IgD-negative memory B cell (primary cell): ENCODE measurements around the gene CTIF. TPM values are rescaled to one million over a fixed set of nuclear protein-coding genes. Genes with fewer than 3 reads are reported as not detected.
A peak's percentile ranks its signal among the peaks of the same experiment; 100 is the strongest.
"Not testable (repeated sequence)": the region's sequence is repeated elsewhere in the genome, so short reads cannot be mapped to it uniquely, and the experiment has no call there.

ENCODE experiments used
- H3K27ac Mint-ChIP-seq, 3 donors: one replicate each; pipeline ENCODE4 v1.8.0; 2020 to 2022; ENCODE audit warnings: mild to moderate bottlenecking in 3 of 3, mixed read lengths in 3 of 3, moderate library complexity in 1 of 3
- H3K27me3 Mint-ChIP-seq: one replicate; pipeline ENCODE4 v1.8.0; 2021; ENCODE audit warnings: mixed read lengths
- H3K36me3 Mint-ChIP-seq: one replicate; pipeline ENCODE4 v1.8.0; 2020; ENCODE audit warnings: mild to moderate bottlenecking, mixed read lengths
- H3K4me1 Mint-ChIP-seq, 3 donors: one replicate each; pipeline ENCODE4 v1.8.0; 2020 to 2022; ENCODE audit warnings: mixed read lengths in 3 of 3, mild to moderate bottlenecking in 1 of 3
- H3K4me3 Mint-ChIP-seq, 4 donors: one replicate each; pipeline ENCODE4 v1.8.0; 2020 to 2022; ENCODE audit warnings: mild to moderate bottlenecking in 4 of 4, mixed read lengths in 4 of 4, moderate library complexity in 3 of 4
- H3K9me3 Mint-ChIP-seq, 3 donors: one replicate each; pipeline ENCODE4 v1.8.0; 2020 to 2021; ENCODE audit warnings: mixed read lengths in 3 of 3, mild to moderate bottlenecking in 1 of 3
- polyA plus RNA-seq: library from polyadenylated mRNA; unstranded; fragments of 300-500 nt; fragmentation: Illumina TruSeq; gene quantifications from one replicate; pipeline ENCODE4 v1.2.3, GENCODE V29; 2021

Gene CTIF
- polyA plus RNA-seq = not detected

- peak within 1 kb of the TSS; percentile 83 to 97 (median 93) for H3K4me3 Mint-ChIP-seq
- H3K36me3 Mint-ChIP-seq = peaks cover 1% of the 10 kb centered on the region
- H3K4me1 Mint-ChIP-seq = peaks cover 0 to 8% (median 0%) of the 10 kb centered on the region in 3 donors
- peak within 1 kb of the TSS in 1 of 3 donors; percentile 30 for H3K27ac Mint-ChIP-seq
- H3K27me3 Mint-ChIP-seq = no peaks in the 10 kb centered on the region
- H3K9me3 Mint-ChIP-seq = no peaks in the 10 kb centered on the region
These were observed at the start of gene CTIF for GRCh38 chr18:48538531-48539405. Gene CTIF (plus strand): TSS chr18:48539031. CDS start chr18:48619566, 80,535 bp downstream.

GRCh38 chr18:48490641-48491293, 48.1 kb upstream of the CTIF start:
- Mint-ChIP-seq H3K4me1 (no peaks in the 10 kb centered on the region), H3K27ac (no peak overlapping the region), H3K9me3 (peaks cover 0 to 4% (median 0%) of the 10 kb centered on the region in 3 donors), H3K4me3 (no peak overlapping the region), H3K36me3 (no peaks in the 10 kb centered on the region), H3K27me3 (peaks cover 17% of the 10 kb centered on the region)

GRCh38 chr18:48492880-48493279, 46.0 kb upstream of the CTIF start:
- Mint-ChIP-seq H3K27me3 (peaks cover 22% of the 10 kb centered on the region), H3K9me3 (peaks cover 0 to 10% (median 5%) of the 10 kb centered on the region in 3 donors), H3K27ac (no peak overlapping the region), H3K4me1 (no peaks in the 10 kb centered on the region), H3K36me3 (peaks cover 4% of the 10 kb centered on the region), H3K4me3 (no peak overlapping the region)

GRCh38 chr18:48493434-48494230, 45.2 kb upstream of the CTIF start:
- H3K9me3 Mint-ChIP-seq = peaks cover 0 to 10% (median 9%) of the 10 kb centered on the region in 3 donors
- H3K36me3 Mint-ChIP-seq = peaks cover 5% of the 10 kb centered on the region
- no peak overlapping the region for H3K4me3 Mint-ChIP-seq
- peaks cover 22% of the 10 kb centered on the region for H3K27me3 Mint-ChIP-seq
- no peak overlapping the region for H3K27ac Mint-ChIP-seq
- H3K4me1 Mint-ChIP-seq = no peaks in the 10 kb centered on the region

- H3K4me3 Mint-ChIP-seq = no peak overlapping the region
- H3K27ac Mint-ChIP-seq = no peak overlapping the region
- H3K36me3 Mint-ChIP-seq = peaks cover 5% of the 10 kb centered on the region
These were observed 41.0 kb upstream of the CTIF start for GRCh38 chr18:48497863-48498262.

GRCh38 chr18:48500517-48500916, 38.3 kb upstream of the CTIF start:
- Mint-ChIP-seq H3K36me3 (peaks cover 5% of the 10 kb centered on the region), H3K4me3 (no peak overlapping the region), H3K4me1 (no peaks in the 10 kb centered on the region), H3K9me3 (peaks cover 4 to 17% (median 10%) of the 10 kb centered on the region in 3 donors), H3K27ac (no peak overlapping the region), H3K27me3 (peaks cover 6% of the 10 kb centered on the region)

More at GRCh38 chr18:48497863-48498262, 41.0 kb upstream of the CTIF start:
- Mint-ChIP-seq H3K27me3 (peaks cover 14% of the 10 kb centered on the region), H3K4me1 (no peaks in the 10 kb centered on the region), H3K9me3 (peaks cover 0 to 10% (median 9%) of the 10 kb centered on the region in 3 donors)

GRCh38 chr18:48502906-48503305, 35.9 kb upstream of the CTIF start:
- Mint-ChIP-seq H3K27ac (no peak overlapping the region), H3K9me3 (peaks cover 8 to 30% (median 20%) of the 10 kb centered on the region in 3 donors), H3K36me3 (peaks cover 4% of the 10 kb centered on the region), H3K4me1 (no peaks in the 10 kb centered on the region), H3K4me3 (no peak overlapping the region), H3K27me3 (peaks cover 3% of the 10 kb centered on the region)

GRCh38 chr18:48504819-48505218, 34.0 kb upstream of the CTIF start:
- peaks cover 8 to 32% (median 20%) of the 10 kb centered on the region in 3 donors for H3K9me3 Mint-ChIP-seq
- peaks cover 3% of the 10 kb centered on the region for H3K36me3 Mint-ChIP-seq
- H3K27ac Mint-ChIP-seq = no peak overlapping the region
- H3K4me1 Mint-ChIP-seq = no peaks in the 10 kb centered on the region
- peaks cover 3% of the 10 kb centered on the region for H3K27me3 Mint-ChIP-seq
- no peak overlapping the region for H3K4me3 Mint-ChIP-seq

GRCh38 chr18:48506983-48507568, 31.8 kb upstream of the CTIF start:
- not testable (repeated sequence) for H3K4me1 Mint-ChIP-seq, H3K4me3 Mint-ChIP-seq, H3K27ac Mint-ChIP-seq, H3K36me3 Mint-ChIP-seq, H3K27me3 Mint-ChIP-seq
- H3K9me3 Mint-ChIP-seq = peaks cover 8 to 32% (median 20%) of the 10 kb centered on the region in 3 donors

- not testable (repeated sequence) for H3K4me3 Mint-ChIP-seq, H3K36me3 Mint-ChIP-seq, H3K27ac Mint-ChIP-seq, H3K9me3 Mint-ChIP-seq, H3K27me3 Mint-ChIP-seq, H3K4me1 Mint-ChIP-seq
These were observed 26.3 kb upstream of the CTIF start for GRCh38 chr18:48512498-48512897.

- H3K36me3 Mint-ChIP-seq = no peaks in the 10 kb centered on the region
- no peaks in the 10 kb centered on the region for H3K4me1 Mint-ChIP-seq
- peaks cover 15% of the 10 kb centered on the region for H3K27me3 Mint-ChIP-seq
- peaks cover 0 to 2% (median 0%) of the 10 kb centered on the region in 3 donors for H3K9me3 Mint-ChIP-seq
- no peak overlapping the region for H3K27ac Mint-ChIP-seq
- H3K4me3 Mint-ChIP-seq = no peak overlapping the region
These were observed 24.0 kb upstream of the CTIF start for GRCh38 chr18:48514786-48515185.

- Mint-ChIP-seq H3K4me3 (peak overlapping the region in 1 of 4 donors; percentile 35), H3K27ac (no peak overlapping the region), H3K36me3 (no peaks in the 10 kb centered on the region), H3K9me3 (peaks cover 0 to 2% (median 0%) of the 10 kb centered on the region in 3 donors), H3K4me1 (no peaks in the 10 kb centered on the region), H3K27me3 (peaks cover 22% of the 10 kb centered on the region)
These were observed 21.8 kb upstream of the CTIF start for GRCh38 chr18:48517048-48517447.

GRCh38 chr18:48519431-48520100, 19.3 kb upstream of the CTIF start:
- Mint-ChIP-seq H3K36me3 (no peaks in the 10 kb centered on the region), H3K9me3 (peaks cover 0 to 3% (median 0%) of the 10 kb centered on the region in 3 donors), H3K27ac (no peak overlapping the region), H3K4me3 (no peak overlapping the region), H3K4me1 (no peaks in the 10 kb centered on the region), H3K27me3 (peaks cover 30% of the 10 kb centered on the region)

- H3K27me3 Mint-ChIP-seq = peaks cover 30% of the 10 kb centered on the region
- H3K36me3 Mint-ChIP-seq = no peaks in the 10 kb centered on the region
- H3K4me1 Mint-ChIP-seq = no peaks in the 10 kb centered on the region
- H3K27ac Mint-ChIP-seq = no peak overlapping the region
- no peak overlapping the region for H3K4me3 Mint-ChIP-seq
- peaks cover 0 to 3% (median 0%) of the 10 kb centered on the region in 3 donors for H3K9me3 Mint-ChIP-seq
These were observed 17.1 kb upstream of the CTIF start for GRCh38 chr18:48521723-48522122.
